Right atrium auricular region (tissue), 2 donors: ENCODE data around the gene CYP2E1. TPM values are rescaled to one million over a fixed set of nuclear protein-coding genes. Genes with fewer than 3 reads are reported as not detected.
A peak's percentile ranks its signal among the peaks of the same experiment; 100 is the strongest.
"Not testable (repeated sequence)": the region's sequence is repeated elsewhere in the genome, so short reads cannot be mapped to it uniquely, and the experiment has no call there.

ENCODE experiments used
- DNase-seq: peaks from one replicate; pipeline ENCODE4 v3.0.0-alpha.2; 2019; ENCODE audit warnings: low spot score
- H3K27ac ChIP-seq, 2 donors: fragments of 200-600 bp; sonication (generic); 1 replicate in 1 of 2; 2 replicates in 1 of 2; pipeline ENCODE4 v1.5.1; 2016 to 2019
- H3K27me3 ChIP-seq, 2 donors: fragments of 200-600 bp; sonication (generic); one replicate each; pipeline versions ENCODE4 v1.5.1 to v1.6.0; 2017 to 2019
- H3K36me3 ChIP-seq: fragments of 200-600 bp; sonication (generic); one replicate; pipeline ENCODE4 v1.5.1; 2016
- H3K4me1 ChIP-seq, 2 donors: fragments of 200-600 bp; sonication (generic); one replicate each; pipeline versions ENCODE4 v1.5.1 to v1.6.0; 2017 to 2019
- H3K4me3 ChIP-seq, 2 donors: fragments of 200-600 bp; sonication (generic); 1 replicate in 1 of 2; 2 replicates in 1 of 2; pipeline ENCODE4 v1.5.1; 2017 to 2019; ENCODE audit warnings: mild to moderate bottlenecking in 1 of 2, moderate library complexity in 1 of 2
- H3K9me3 ChIP-seq, 2 donors: fragments of 200-600 bp; sonication (generic); one replicate each; pipeline ENCODE4 v1.5.1; 2019
- CTCF ChIP-seq, 2 donors: fragments of 200-600 bp; sonication (generic); IDR thresholded peaks; one replicate each; pipeline ENCODE4 v1.5.1; 2019; ENCODE audit warnings: antibody characterized with exemption in 2 of 2
- total RNA-seq, 2 donors: library from RNA; depleted of rRNA; stranded (reverse); fragments of >200 nt; gene quantifications; one replicate each; pipeline ENCODE4 v1.1.0, GENCODE V29; 2016

The CYP2E1 gene
- total RNA-seq, 2 donors from 2014 or later = 0.79 to 2.9 TPM

DNA sequence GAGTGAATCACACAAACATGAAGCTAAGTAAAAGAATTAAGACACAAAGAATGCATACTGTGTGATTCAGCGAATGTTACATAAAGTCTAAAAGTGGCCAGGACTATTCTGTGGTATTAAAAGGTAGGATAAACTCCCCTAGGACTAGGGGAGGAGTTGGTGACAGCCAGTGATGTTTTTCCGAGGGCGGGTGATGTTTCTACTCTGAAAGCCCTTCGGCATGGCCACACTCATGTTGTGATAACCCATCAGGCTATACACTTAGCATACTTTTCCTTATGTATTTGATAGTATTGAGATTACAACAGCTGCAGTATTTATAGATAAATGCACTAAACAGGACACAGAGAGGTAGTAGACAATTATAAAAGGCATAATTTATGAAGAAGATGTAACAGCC lies 15.8 kb upstream of the CYP2E1 start:
- no peaks in the 10 kb centered on the region for H3K36me3 ChIP-seq
- peaks cover 0 to 20% of the 10 kb centered on the region in 2 donors for H3K9me3 ChIP-seq
- no peaks in the 10 kb centered on the region for H3K4me1 ChIP-seq
- H3K27me3 ChIP-seq = no peaks in the 10 kb centered on the region
- no peak overlapping the region for H3K27ac ChIP-seq
- DNase-seq = no peak
- TF ChIP-seq CTCF (IDR thresholded peaks at IDR 0.05) = no peak
- H3K4me3 ChIP-seq = no peak overlapping the region

- peaks cover 0 to 20% of the 10 kb centered on the region in 2 donors for H3K9me3 ChIP-seq
These were observed 15.1 kb upstream of the CYP2E1 start for GRCh38 chr10:133511907-133512528.

GRCh38 chr10:133515471-133515870 lies 11.7 kb upstream of the CYP2E1 start:
- H3K4me3 ChIP-seq = no peak overlapping the region
- peaks cover 0 to 3% of the 10 kb centered on the region in 2 donors for H3K9me3 ChIP-seq
- peaks cover 0 to 7% of the 10 kb centered on the region in 2 donors for H3K4me1 ChIP-seq
- no peak overlapping the region for H3K27ac ChIP-seq
- H3K27me3 ChIP-seq = no peaks in the 10 kb centered on the region
- no peak for TF ChIP-seq CTCF (IDR thresholded peaks at IDR 0.05)
- DNase-seq = no peak
- H3K36me3 ChIP-seq = no peaks in the 10 kb centered on the region

More at GRCh38 chr10:133511907-133512528, 15.1 kb upstream of the CYP2E1 start:
- Histone ChIP-seq H3K36me3 (no peaks in the 10 kb centered on the region), H3K27ac (no peak overlapping the region), H3K27me3 (no peaks in the 10 kb centered on the region), H3K4me1 (no peaks in the 10 kb centered on the region), H3K4me3 (no peak overlapping the region)
- TF ChIP-seq CTCF (IDR thresholded peaks at IDR 0.05) = no peak
- DNase-seq = no peak

- H3K4me1 ChIP-seq = peaks cover 0 to 7% of the 10 kb centered on the region in 2 donors
- no peak overlapping the region for H3K27ac ChIP-seq
- H3K4me3 ChIP-seq = no peak overlapping the region
- TF ChIP-seq CTCF (IDR thresholded peaks at IDR 0.05) = no peak
- no peaks in the 10 kb centered on the region for H3K27me3 ChIP-seq
- H3K9me3 ChIP-seq = peaks cover 0 to 3% of the 10 kb centered on the region in 2 donors
- H3K36me3 ChIP-seq = no peaks in the 10 kb centered on the region
- DNase-seq = no peak
These were observed 11.1 kb upstream of the CYP2E1 start for GRCh38 chr10:133516057-133516456.

DNA sequence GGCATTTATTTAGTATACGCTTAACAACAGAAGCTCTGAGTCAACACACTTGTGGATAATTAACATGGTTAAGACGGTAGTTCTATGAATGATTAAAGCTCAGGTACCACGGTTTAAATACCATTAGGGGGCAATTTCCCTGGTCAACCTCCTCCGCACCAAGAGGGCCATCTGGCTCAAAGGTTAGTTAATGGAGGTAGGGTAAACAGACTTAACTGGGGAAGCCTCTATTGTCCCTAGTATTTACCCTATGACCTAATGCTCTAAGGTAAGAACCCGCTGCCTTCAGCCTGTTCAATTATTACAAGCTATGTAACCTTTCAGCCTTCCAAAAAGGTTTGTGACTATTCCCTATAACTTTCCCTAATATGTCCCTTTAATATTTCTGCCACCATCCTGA lies 8.6 kb upstream of the CYP2E1 start:
- H3K4me3 ChIP-seq, H3K4me1 ChIP-seq, H3K27ac ChIP-seq, DNase-seq, H3K27me3 ChIP-seq, H3K36me3 ChIP-seq: not testable (repeated sequence)
- peaks cover 0 to 10% of the 10 kb centered on the region in 2 donors for H3K9me3 ChIP-seq

- peak overlapping the region; percentile 13 to 46 for H3K4me3 ChIP-seq
- H3K4me1 ChIP-seq = peaks cover 0 to 7% of the 10 kb centered on the region in 2 donors
- no peaks in the 10 kb centered on the region for H3K27me3 ChIP-seq
- TF ChIP-seq CTCF (IDR thresholded peaks at IDR 0.05) = peak; percentile 61 to 94
- no peak for DNase-seq
- H3K9me3 ChIP-seq = peaks cover 0 to 22% of the 10 kb centered on the region in 2 donors
- no peaks in the 10 kb centered on the region for H3K36me3 ChIP-seq
- H3K27ac ChIP-seq = no peak overlapping the region
These were observed 6.9 kb upstream of the CYP2E1 start for GRCh38 chr10:133520193-133520738.
